ENCODE results near the gene CD33.
A peak's percentile ranks its signal among the peaks of the same experiment; 100 is the strongest.

Gene CD33

GRCh38 chr19:51226067-51226466 lies 1.2 kb downstream of the CD33 start:
- H2AK5ac ChIP-seq (ENCODE audit: low read length, severe bottlenecking): no peak overlapping the region
- H3K4me3 ChIP-seq (ENCODE audit: insufficient read depth in 1 of 2, low read depth in 1 of 2, low read length in 2 of 2): no peak overlapping the region
- H3K23ac ChIP-seq (ENCODE audit: low read length in 2 of 2): no peak overlapping the region
- H4K91ac ChIP-seq (ENCODE audit: low read length): no peak overlapping the region
- no peaks in the 10 kb centered on the region for H3K9me3 ChIP-seq (ENCODE audit: control insufficient read depth, low read length)
- H2BK120ac ChIP-seq (ENCODE audit: low read depth, low read length): no peak overlapping the region
- no peak overlapping the region for H3K18ac ChIP-seq (ENCODE audit: low read depth in 1 of 2, low read length in 2 of 2)
- no peak overlapping the region for H3K9ac ChIP-seq (ENCODE audit: low read length)
- no peak overlapping the region for H3K4me2 ChIP-seq (ENCODE audit: low read length, poor library complexity, severe bottlenecking)
- H3K14ac ChIP-seq (ENCODE audit: low read length in 2 of 2): no peak overlapping the region
- no peak overlapping the region for H3K4ac ChIP-seq (ENCODE audit: low read depth in 1 of 2, low read length in 2 of 2)
- WGBS: 47% methylated on average over 2 of the region's 3 CpGs
- no peak overlapping the region for H2BK15ac ChIP-seq (ENCODE audit: low read depth, poor library complexity, severe bottlenecking)
- no peak overlapping the region for H2BK5ac ChIP-seq (ENCODE audit: low read depth, low read length, poor library complexity, severe bottlenecking)
- H3K27ac ChIP-seq (ENCODE audit: low read length, poor library complexity, severe bottlenecking): no peak overlapping the region
- DNase-seq: no peak
- no peaks in the 10 kb centered on the region for H3K4me1 ChIP-seq (ENCODE audit: control insufficient read depth, insufficient read depth, low read depth, low read length)
- H2AFZ ChIP-seq (ENCODE audit: low read depth, low read length): no peak overlapping the region
- no peak overlapping the region for H2BK12ac ChIP-seq (ENCODE audit: low read length in 2 of 2)
- H3K27me3 ChIP-seq (ENCODE audit: control insufficient read depth in 1 of 2, insufficient read depth in 1 of 2, low read length in 2 of 2): peaks cover 0 to 7% of the 10 kb centered on the region in 2 experiments
- no peaks in the 10 kb centered on the region for H3K36me3 ChIP-seq (ENCODE audit: control insufficient read depth in 1 of 2, insufficient read depth in 2 of 2, low read depth in 1 of 2, low read length in 2 of 2)
- no peak overlapping the region for H4K8ac ChIP-seq (ENCODE audit: low read length)
- no peaks in the 10 kb centered on the region for H3K79me1 ChIP-seq (replicated peaks; ENCODE audit: low read length, poor library complexity, severe bottlenecking)

GRCh38 chr19:51227326-51227725 lies 2.4 kb downstream of the CD33 start:
- no peak overlapping the region for H2BK120ac ChIP-seq (ENCODE audit: low read depth, low read length)
- H2AFZ ChIP-seq (ENCODE audit: low read depth, low read length): no peak overlapping the region
- no peak overlapping the region for H3K4me2 ChIP-seq (ENCODE audit: low read length, poor library complexity, severe bottlenecking)
- no peak overlapping the region for H2BK12ac ChIP-seq (ENCODE audit: low read length in 2 of 2)
- H3K23ac ChIP-seq (ENCODE audit: low read length in 2 of 2): no peak overlapping the region
- no peak overlapping the region for H3K4ac ChIP-seq (ENCODE audit: low read depth in 1 of 2, low read length in 2 of 2)
- H2BK5ac ChIP-seq (ENCODE audit: low read depth, low read length, poor library complexity, severe bottlenecking): no peak overlapping the region
- H4K91ac ChIP-seq (ENCODE audit: low read length): no peak overlapping the region
- H3K14ac ChIP-seq (ENCODE audit: low read length in 2 of 2): no peak overlapping the region
- 20% methylated on average over 1 of the region's 2 CpGs for WGBS
- no peak for DNase-seq
- H3K9me3 ChIP-seq (ENCODE audit: control insufficient read depth, low read length): no peaks in the 10 kb centered on the region
- no peak overlapping the region for H3K9ac ChIP-seq (ENCODE audit: low read length)
- no peaks in the 10 kb centered on the region for H3K36me3 ChIP-seq (ENCODE audit: control insufficient read depth in 1 of 2, insufficient read depth in 2 of 2, low read depth in 1 of 2, low read length in 2 of 2)
- H2AK5ac ChIP-seq (ENCODE audit: low read length, severe bottlenecking): no peak overlapping the region
- H3K18ac ChIP-seq (ENCODE audit: low read depth in 1 of 2, low read length in 2 of 2): no peak overlapping the region
- no peak overlapping the region for H3K27ac ChIP-seq (ENCODE audit: low read length, poor library complexity, severe bottlenecking)
- H3K4me3 ChIP-seq (ENCODE audit: insufficient read depth in 1 of 2, low read depth in 1 of 2, low read length in 2 of 2): no peak overlapping the region
- H3K79me1 ChIP-seq (replicated peaks; ENCODE audit: low read length, poor library complexity, severe bottlenecking): no peaks in the 10 kb centered on the region
- H3K4me1 ChIP-seq (ENCODE audit: control insufficient read depth, insufficient read depth, low read depth, low read length): no peaks in the 10 kb centered on the region
- H4K8ac ChIP-seq (ENCODE audit: low read length): no peak overlapping the region
- H3K27me3 ChIP-seq (ENCODE audit: control insufficient read depth in 1 of 2, insufficient read depth in 1 of 2, low read length in 2 of 2): peaks cover 0 to 7% of the 10 kb centered on the region in 2 experiments
- no peak overlapping the region for H2BK15ac ChIP-seq (ENCODE audit: low read depth, poor library complexity, severe bottlenecking)

GRCh38 chr19:51227966-51228365 lies 3.1 kb downstream of the CD33 start:
- no peak overlapping the region for H3K27ac ChIP-seq (ENCODE audit: low read length, poor library complexity, severe bottlenecking)
- H4K91ac ChIP-seq (ENCODE audit: low read length): no peak overlapping the region
- no peak overlapping the region for H2BK120ac ChIP-seq (ENCODE audit: low read depth, low read length)
- peaks cover 0 to 7% of the 10 kb centered on the region in 2 experiments for H3K27me3 ChIP-seq (ENCODE audit: control insufficient read depth in 1 of 2, insufficient read depth in 1 of 2, low read length in 2 of 2)
- H2AFZ ChIP-seq (ENCODE audit: low read depth, low read length): no peak overlapping the region
- H2BK12ac ChIP-seq (ENCODE audit: low read length in 2 of 2): no peak overlapping the region
- no peak overlapping the region for H2AK5ac ChIP-seq (ENCODE audit: low read length, severe bottlenecking)
- H3K9me3 ChIP-seq (ENCODE audit: control insufficient read depth, low read length): no peaks in the 10 kb centered on the region
- H4K8ac ChIP-seq (ENCODE audit: low read length): no peak overlapping the region
- H2BK15ac ChIP-seq (ENCODE audit: low read depth, poor library complexity, severe bottlenecking): no peak overlapping the region
- no peak overlapping the region for H3K4ac ChIP-seq (ENCODE audit: low read depth in 1 of 2, low read length in 2 of 2)
- H3K79me1 ChIP-seq (replicated peaks; ENCODE audit: low read length, poor library complexity, severe bottlenecking): no peaks in the 10 kb centered on the region
- H3K18ac ChIP-seq (ENCODE audit: low read depth in 1 of 2, low read length in 2 of 2): no peak overlapping the region
- no peaks in the 10 kb centered on the region for H3K36me3 ChIP-seq (ENCODE audit: control insufficient read depth in 1 of 2, insufficient read depth in 2 of 2, low read depth in 1 of 2, low read length in 2 of 2)
- H3K23ac ChIP-seq (ENCODE audit: low read length in 2 of 2): no peak overlapping the region
- H3K4me2 ChIP-seq (ENCODE audit: low read length, poor library complexity, severe bottlenecking): no peak overlapping the region
- no peak overlapping the region for H2BK5ac ChIP-seq (ENCODE audit: low read depth, low read length, poor library complexity, severe bottlenecking)
- no peak overlapping the region for H3K14ac ChIP-seq (ENCODE audit: low read length in 2 of 2)
- H3K9ac ChIP-seq (ENCODE audit: low read length): no peak overlapping the region
- DNase-seq: no peak
- 84% methylated on average over 2 of the region's 2 CpGs for whole genome bisulfite sequencing
- no peak overlapping the region for H3K4me3 ChIP-seq (ENCODE audit: insufficient read depth in 1 of 2, low read depth in 1 of 2, low read length in 2 of 2)
- no peaks in the 10 kb centered on the region for H3K4me1 ChIP-seq (ENCODE audit: control insufficient read depth, insufficient read depth, low read depth, low read length)

GRCh38 chr19:51240866-51241265 lies 16.0 kb downstream of the CD33 start:
- no peaks in the 10 kb centered on the region for H3K36me3 ChIP-seq (ENCODE audit: control insufficient read depth in 1 of 2, insufficient read depth in 2 of 2, low read depth in 1 of 2, low read length in 2 of 2)
- WGBS: 92% methylated on average over 5 of the region's 7 CpGs

More at GRCh38 chr19:51240866-51241265, 16.0 kb downstream of the CD33 start:
- no peak overlapping the region for H3K23ac ChIP-seq (ENCODE audit: low read length in 2 of 2)
- H2AFZ ChIP-seq (ENCODE audit: low read depth, low read length): no peak overlapping the region
- no peak overlapping the region for H2BK12ac ChIP-seq (ENCODE audit: low read length in 2 of 2)
- no peak overlapping the region for H3K18ac ChIP-seq (ENCODE audit: low read depth in 1 of 2, low read length in 2 of 2)
- H3K9me3 ChIP-seq (ENCODE audit: control insufficient read depth, low read length): no peaks in the 10 kb centered on the region
- no peak overlapping the region for H3K9ac ChIP-seq (ENCODE audit: low read length)
- no peak overlapping the region for H3K4me2 ChIP-seq (ENCODE audit: low read length, poor library complexity, severe bottlenecking)
- no peak overlapping the region for H3K14ac ChIP-seq (ENCODE audit: low read length in 2 of 2)
- no peak overlapping the region for H2BK15ac ChIP-seq (ENCODE audit: low read depth, poor library complexity, severe bottlenecking)
- peak overlapping the region in 1 of 2 experiments; percentile 26 for H3K4me3 ChIP-seq (ENCODE audit: insufficient read depth in 1 of 2, low read depth in 1 of 2, low read length in 2 of 2)
- H2BK120ac ChIP-seq (ENCODE audit: low read depth, low read length): no peak overlapping the region
- H3K27ac ChIP-seq (ENCODE audit: low read length, poor library complexity, severe bottlenecking): no peak overlapping the region
- H3K27me3 ChIP-seq (ENCODE audit: control insufficient read depth in 1 of 2, insufficient read depth in 1 of 2, low read length in 2 of 2): peaks cover 0 to 7% of the 10 kb centered on the region in 2 experiments
- no peak overlapping the region for H3K4ac ChIP-seq (ENCODE audit: low read depth in 1 of 2, low read length in 2 of 2)
- H4K91ac ChIP-seq (ENCODE audit: low read length): no peak overlapping the region
- H2BK5ac ChIP-seq (ENCODE audit: low read depth, low read length, poor library complexity, severe bottlenecking): no peak overlapping the region
- DNase-seq: no peak
- H2AK5ac ChIP-seq (ENCODE audit: low read length, severe bottlenecking): no peak overlapping the region
- no peak overlapping the region for H4K8ac ChIP-seq (ENCODE audit: low read length)
- no peaks in the 10 kb centered on the region for H3K4me1 ChIP-seq (ENCODE audit: control insufficient read depth, insufficient read depth, low read depth, low read length)
- no peaks in the 10 kb centered on the region for H3K79me1 ChIP-seq (replicated peaks; ENCODE audit: low read length, poor library complexity, severe bottlenecking)
